Stimulated activated CD4-positive, alpha-beta T cell treated with anti-CD3 and anti-CD28 coated beads, Interleukin-15, amount 100 ng/mL, for 24 hours (primary cell): ENCODE measurements around the gene C2CD3.
A peak's percentile ranks its signal among the peaks of the same experiment; 100 is the strongest.
"Not testable (repeated sequence)": the region's sequence is repeated elsewhere in the genome, so short reads cannot be mapped to it uniquely, and the experiment has no call there.

Experiments used
- DNase-seq: peaks from one replicate; pipeline ENCODE4 v3.0.0-alpha.2; 2020

C2CD3 gene

DNA sequence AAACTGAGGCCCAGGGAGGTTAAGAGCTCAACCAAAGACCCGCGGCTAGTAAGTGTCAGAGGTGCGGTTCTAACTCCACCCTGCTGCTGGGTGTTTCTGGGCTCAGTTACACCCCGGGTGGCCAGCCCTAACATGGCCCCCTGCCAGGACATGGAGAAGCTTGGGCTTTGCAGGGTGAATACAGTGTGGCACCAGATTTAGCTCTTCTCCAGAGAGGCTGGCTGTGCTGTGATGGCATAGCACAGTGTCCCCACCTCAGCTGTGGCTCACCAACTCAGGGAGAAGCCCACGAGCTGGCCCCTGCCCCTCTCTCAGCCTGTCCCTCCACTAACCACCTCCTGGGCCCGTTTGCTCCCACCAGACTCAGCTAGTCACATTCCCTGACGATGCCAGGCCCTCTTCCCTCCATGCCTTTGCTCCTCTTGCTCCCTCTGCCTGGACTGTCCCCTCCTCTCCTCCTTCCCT lies 168.9 kb downstream of the C2CD3 start:
- DNase-seq: no peak

DNA sequence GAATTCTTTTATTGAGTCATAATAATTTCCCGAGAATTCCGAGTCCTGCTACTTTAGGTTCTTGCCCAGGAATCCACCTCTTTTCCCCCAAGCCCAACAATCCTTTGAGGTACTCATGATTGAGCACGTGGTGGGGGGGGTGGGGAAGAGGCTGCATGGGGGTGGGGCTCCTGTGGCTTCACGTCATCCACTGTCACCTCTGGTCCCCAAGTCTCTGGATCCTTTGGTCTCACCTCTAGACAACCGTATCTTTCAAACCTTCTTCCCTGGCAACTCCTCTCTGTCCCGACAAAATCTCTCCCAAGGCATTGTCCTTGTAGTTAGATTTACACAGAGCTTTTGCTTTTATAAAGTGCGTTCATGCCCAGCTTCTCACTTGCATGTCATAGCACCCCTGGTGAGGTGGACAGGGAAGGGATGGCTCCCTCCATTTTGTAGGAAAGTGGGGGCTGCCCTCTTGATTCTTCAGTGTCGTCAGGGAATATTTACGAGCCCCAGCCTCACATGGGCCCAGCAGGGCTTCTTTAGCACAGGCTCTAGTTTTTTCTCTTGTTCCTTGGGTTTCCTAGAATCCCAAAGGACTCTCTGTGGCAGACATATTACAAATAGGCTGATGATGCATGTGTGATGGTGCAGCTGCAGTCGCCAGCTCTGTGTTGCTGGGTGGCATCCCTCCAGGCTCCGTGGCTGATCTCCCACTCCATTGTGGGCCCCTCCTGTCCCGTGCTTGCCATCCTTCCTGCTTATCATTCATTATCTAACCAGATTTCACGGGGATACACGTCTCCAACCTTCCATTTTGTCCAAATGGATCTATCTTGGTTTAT lies 170.3 kb downstream of the C2CD3 start:
- DNase-seq: no peak

DNA sequence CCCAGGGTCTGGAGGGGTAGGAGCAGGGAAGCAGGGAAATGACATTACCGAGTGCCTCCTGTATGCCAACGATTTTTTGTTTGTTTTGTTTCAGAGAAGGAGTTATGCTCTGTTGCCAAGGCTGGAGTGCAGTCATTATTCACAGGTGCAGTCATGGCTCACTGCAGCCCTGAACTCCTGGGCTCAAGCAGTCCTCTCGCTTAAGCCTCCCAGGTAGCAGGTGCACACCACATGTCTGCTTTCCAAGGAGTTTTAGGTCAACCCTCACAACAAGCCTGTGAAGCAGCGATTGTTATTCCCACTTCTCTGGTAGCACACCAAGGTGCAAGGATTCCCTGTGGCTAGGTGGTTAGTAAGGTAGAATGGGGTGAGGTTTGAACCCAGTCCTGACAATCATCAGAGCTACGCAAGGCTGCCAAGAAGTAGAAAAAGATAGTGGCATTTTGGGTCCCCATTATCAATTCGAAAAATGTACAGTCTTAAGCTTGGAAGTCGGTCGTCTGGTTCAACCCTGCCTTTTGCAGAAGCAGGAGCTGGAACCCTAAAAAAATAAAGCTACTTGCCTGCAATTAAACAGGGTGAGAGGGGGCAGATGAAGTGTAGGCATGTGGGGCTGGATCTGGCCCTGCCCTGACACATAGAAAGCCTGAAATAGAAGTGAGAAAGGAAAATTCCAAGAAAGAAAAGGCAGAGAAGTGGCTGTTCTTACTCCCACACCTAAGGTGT lies 171.1 kb downstream of the C2CD3 start:
- DNase-seq: no peak

DNA sequence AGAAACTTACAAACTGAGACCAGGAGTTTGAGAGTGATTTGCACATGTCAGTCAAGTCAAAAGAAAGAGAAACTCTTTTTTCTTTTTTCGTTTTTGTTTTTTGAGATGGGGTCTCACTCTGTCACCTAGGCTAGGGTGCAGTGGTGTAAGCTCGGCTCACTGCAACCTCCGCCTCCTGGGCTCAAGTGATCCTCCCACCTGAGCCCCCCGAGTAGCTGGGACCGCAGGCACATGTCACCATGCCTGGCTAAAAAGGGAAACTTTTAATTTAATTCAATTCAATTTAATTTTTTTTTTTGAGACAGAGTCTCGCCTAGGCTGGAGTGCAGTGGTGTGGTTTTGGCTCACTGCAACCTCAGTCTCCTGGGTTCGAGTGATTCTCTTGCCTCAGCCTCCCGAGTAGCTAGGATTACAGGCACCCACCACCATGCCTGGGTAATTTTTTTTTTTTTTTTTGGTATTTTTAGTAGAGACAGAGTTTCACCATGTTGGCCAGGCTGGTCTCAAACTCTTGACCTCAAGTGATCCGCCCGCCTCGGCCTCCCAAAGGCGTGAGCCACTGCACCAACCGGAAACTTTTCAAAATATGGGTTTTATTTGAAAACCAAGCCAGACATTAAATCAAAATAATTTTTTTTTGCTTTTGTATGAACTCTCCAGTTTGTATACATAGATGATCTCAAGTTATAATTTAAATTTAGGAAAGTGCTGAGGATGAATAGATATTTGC lies 171.8 kb downstream of the C2CD3 start:
- no peak for DNase-seq

DNA sequence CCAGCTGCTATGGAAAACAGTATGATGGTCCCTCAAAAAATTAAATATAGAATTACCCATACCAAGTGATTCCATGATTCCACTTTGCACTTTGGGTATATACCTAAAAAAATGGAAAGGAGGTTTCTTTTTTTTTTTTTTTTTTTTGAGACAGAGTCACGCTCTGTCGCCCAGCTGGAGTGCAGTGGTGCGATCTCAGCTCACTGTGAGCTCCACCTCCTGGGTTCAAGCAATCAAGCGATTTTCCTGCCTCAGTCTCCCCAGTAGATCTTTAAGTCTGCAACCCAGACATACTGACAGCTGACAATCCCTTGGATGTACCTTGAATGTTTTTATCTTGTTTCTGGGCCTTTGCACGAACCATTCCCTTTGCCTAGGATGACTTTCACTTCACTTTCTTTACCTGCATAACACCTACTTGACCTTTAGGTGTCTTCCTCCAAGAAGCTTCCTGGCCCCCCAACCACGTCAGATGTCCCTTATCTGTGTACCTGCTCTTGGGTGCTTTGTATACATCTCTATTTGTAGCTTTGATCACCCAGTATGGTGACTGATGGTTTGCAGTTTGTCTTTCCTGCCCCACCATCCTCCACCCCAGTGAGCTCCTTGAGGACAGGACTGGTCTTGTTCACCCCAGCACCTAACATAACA lies 173.6 kb downstream of the C2CD3 start:
- no peak for DNase-seq

DNA sequence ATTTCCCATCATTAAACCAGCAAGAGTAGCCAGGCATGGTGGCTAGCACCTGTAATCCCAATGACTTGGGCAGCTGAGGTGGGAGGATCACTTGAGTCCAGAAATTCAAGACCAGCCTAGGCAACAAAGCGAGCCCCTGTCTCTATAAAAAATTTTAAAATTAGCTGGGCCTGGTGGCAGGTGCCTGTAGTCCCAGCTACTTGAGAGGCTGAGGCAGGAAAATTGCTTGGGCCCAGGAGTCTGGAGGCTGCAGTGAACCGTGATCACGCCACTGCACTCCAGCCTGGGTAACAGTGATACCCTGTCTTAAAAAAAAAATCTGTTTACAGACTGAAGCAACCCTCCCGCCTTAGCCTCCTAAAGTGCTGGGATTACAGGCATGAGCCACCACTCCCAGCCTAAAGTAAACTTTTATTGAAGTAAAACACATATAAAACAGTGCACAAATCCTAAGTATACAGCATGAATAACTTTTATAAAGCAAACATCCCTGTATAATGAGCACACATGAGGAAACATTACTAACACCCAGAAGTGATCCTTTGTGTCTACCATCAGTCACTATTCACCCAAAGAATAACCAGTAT lies 174.5 kb downstream of the C2CD3 start:
- no peak for DNase-seq

DNA sequence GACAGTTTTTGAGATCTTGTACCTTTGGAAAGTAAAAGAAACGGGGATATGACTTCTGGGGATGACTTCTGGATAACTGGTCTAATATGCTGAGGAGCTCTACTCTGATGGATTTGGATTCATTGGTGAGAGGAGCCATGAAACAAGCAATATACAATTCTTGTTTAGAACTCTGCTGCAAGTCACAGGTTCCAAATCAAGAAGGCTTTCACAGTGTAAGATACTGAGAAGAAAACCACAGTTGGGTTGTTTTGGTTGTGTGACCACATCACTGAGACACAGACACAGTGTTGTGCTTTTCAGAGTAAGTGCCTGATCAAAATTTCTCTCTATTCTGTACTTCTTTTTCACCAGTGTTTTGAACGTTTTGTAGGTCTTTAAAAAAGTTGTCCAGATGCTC lies 175.1 kb downstream of the C2CD3 start:
- no peak for DNase-seq

DNA sequence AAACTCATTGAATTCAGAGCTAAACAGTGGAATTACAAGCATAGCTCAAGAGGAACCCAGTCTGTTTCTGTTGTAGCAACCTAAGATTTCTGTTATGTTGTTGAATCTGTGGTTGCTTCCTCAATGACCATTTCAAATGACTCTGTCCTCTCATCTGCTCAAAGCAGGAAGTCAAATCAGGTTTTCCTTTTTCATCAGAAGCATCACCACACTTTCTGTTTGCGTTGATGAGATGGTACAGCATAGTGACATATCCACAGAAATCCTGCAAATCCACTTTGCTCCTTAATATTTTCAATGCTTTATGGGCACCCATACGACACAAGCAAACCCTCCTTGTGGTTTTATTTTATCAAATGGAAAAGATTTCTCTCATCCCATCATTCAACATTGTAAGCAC lies 175.6 kb downstream of the C2CD3 start:
- DNase-seq: no peak

DNA sequence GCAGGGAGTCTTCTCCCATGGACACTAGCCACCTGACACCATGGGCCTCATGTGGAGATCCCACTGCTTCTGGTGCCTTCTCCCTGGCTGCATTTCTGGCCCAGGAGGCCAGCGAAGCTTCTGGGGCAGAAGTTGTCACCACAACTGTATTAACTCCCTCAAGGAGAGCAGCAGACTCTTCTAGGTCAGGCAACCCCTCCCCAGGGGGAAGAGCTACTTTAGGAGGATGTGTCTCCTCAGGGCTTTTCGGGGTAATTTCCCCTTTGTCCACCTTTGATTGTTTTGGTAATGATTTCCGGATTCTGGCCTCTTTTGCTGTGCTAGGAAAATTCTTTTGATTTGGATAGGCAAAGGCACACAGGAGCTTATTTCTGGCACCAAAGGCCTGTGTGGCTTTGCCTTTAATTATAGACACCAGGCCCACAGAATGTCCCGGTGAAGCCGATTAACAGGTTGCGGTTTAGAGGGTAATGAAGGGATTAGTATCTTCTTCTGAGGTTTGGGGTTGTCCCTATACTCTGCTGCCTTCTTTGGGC lies 179.3 kb downstream of the C2CD3 start:
- no peak for DNase-seq

DNA sequence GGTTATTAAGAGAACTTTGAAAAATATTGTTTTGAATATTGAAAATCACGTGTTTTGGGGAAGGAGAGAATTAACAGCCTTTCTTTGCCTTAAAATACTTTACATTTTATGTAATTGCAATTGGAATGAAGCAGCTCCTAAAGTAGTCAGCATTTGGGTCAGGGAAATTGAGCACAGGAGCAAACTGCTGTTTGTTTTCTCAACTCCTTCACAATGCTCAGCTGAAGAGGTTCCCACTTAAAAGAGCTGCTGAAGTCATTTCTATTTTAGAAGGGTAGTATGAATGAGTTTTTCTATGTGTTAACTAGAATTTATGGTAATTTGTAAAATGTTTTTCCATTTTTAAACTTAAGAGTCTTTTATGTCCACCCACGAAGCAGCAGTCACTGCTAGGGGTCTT lies 180.1 kb downstream of the C2CD3 start:
- DNase-seq: no peak

DNA sequence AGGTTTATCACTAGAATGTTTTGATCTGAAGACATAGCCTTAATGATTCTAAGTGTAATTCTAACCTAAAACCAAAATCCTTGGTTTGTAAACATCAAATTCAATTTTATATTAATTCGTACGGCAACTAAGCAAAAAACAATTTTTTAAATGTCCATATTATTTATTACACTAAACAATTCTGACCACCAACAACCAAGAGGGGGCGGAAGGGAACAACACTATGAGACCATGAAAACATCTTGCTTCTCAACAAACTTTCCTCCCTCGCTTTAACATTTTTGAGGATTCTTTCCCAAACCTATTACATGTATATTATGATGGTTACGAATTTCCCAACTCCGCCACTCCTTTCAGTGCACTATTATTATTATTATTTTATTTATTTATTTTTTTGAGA lies 181.6 kb downstream of the C2CD3 start:
- no peak for DNase-seq

DNA sequence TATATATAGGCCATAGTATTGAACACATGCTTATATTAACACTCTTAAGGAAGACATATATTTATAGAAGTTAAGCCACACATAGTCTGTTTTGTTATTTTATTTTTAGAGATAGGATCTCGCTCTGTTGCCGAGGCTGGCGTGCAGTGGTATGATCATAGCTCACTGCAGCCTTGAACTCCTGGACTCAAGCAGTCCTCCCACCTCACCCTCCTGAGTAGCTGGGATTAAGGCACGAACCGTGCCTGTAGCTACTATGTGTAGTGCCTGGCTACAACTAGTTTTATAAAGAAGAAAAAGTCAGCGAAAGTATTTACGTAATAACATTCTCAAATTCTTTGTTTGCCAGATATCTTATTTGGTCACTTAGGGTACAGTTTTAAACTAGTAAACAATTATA lies 182.6 kb downstream of the C2CD3 start:
- DNase-seq: no peak

DNA sequence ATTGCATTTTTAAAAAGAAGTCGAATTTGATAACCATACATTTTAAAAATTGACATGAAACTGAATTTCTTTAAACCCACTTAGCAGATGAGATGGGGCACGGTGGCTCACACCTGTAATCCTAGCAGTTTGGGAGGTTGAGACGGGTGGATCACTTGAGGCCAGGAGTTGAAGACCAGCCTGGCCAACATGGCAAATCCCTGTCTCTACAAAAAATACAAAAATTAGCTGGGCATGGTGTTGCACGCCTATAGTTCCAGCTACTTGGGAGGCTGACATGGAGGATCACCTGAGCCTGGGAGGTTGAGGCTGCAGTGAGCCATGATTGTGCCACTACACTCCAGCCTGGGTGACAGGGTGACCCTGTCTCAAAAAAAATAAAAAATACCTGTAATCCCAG lies 185.1 kb downstream of the C2CD3 start:
- not testable (repeated sequence) for DNase-seq

DNA sequence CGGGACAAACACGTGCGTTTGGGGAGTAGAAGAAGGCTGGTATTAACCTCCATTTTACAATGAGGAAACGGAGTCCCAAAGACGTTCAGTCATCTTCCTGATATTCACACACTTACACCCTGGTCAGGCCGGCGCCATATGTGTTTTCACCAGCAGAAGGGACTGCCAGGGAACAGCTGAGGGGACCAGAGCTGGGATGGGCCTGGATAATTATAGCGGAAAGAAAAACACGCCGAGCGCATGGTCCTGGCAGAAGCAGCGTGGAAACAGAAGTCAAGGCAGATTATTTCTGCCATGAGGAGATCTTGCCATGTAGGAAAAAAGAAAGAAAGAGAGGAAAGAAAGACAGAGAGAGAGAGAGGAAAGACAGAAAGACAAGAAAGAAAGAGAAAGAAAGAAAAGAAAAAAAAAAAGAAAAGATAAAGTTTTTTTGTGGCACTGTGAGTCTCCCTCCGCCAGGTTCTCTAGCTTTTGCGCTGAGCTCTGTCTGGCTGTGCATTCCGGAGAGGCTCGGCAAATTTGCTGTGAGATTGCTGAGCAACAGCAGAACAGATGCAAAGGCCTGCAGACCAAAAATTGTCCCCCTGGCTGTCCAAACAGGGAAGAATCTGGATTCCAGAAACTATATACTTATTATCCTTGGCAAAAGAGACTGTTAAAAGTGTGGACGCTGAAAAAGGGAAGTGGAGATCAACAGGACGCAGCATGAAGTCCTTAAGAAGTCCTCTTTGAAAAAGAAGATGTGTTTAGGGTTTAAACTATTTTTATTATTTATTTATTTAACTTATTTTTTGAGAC lies 186.9 kb downstream of the C2CD3 start:
- DNase-seq: no peak

DNA sequence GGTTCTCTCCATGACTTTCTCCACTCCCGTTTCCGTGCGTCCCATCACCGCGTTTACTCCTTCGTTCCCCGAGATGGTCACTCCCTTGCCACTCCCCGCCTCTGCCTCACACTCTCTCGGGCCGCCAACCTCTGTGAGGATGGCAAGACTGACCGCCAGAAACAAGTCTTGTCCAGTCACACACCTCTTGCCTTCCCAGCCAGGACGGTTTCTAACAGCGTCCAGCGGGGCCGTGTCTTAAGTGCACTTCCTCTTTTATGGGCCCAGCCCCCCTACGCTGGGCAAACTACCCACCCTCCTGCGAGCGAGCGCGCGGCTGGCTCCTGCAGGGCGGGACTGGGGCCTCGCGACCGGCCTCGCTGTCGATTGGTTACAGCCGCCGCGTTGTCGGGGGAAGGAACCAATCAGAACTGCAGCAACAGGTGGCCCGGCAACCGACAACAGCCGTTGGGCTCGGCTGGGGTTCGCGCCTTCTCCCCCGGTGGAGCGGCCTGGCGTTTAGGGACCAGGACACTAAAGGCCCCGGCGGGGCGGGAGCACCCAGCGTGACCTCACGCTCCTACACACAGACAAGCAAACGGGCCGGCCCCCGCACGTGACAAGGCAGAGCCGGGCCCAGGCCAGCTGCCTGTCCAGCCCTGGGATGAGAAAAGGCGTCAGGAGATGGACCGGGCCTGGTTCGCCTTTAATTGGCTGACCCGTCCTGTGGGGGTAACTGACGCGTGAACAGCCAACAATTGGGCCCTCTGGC lies 187.6 kb downstream of the C2CD3 start:
- DNase-seq: peak; percentile 96

DNA sequence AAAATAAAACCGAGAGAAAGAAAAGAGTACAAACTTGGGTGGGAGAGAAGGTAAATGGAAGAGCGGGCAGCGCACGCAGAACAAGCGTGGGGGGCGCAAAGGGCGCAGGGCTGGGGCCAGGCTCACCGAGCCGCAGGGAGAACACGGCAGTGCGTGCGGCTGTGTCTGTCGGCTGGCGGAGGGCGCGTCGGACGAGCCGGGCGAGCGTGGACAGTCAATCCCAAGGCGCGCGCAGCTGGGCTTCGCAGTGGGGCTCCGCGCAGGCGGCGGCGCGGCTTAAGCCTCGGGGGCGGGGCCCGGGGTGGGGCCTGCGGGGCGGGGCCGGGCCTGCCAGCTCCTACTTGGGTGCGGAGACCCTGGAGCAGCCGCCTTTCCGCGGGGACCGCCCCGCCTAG lies 188.2 kb downstream of the C2CD3 start, which contains the start of gene UCP2:
Gene UCP2, minus strand, starts transcription at position 249 of the 395 bp plus-strand sequence. CDS start 4,465 bp downstream, outside the sequence.
- peak; percentile 92 for DNase-seq

DNA sequence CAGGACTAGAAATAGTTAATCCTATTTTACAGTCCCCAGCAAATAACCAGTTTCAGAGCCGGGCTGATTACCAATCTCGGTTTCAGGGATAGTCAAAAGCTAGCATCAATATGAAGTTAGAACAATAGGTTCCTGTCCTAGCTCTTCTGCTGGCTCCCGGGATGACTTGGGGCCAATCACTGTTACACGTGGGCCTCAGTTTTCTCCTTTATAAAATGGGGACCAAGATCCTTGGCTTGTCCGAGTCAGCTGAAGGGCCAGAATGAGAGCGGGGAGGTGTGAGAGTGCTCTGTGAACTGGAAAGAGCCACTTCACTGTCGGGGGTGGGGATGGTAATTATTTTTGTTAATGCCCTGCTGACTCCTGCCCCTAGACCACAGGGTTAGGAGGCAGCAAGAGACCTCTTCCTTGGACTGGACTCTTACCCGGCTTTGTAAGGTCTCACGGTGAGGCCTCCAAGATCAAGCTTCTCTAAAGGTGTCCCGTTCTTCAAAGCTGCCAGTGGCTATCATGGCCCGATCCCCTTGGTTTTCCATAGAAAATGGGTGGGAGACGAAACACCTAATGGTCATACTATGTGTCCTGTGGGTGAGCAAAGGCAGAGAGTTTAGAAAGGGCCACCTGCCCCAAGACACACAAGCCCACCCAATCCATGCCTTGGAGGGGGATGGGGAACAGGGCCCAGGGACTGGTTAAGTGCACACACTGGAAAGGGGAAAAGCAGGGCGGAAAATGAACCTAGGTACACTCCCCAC lies 189.6 kb downstream of the C2CD3 start:
- no peak for DNase-seq

DNA sequence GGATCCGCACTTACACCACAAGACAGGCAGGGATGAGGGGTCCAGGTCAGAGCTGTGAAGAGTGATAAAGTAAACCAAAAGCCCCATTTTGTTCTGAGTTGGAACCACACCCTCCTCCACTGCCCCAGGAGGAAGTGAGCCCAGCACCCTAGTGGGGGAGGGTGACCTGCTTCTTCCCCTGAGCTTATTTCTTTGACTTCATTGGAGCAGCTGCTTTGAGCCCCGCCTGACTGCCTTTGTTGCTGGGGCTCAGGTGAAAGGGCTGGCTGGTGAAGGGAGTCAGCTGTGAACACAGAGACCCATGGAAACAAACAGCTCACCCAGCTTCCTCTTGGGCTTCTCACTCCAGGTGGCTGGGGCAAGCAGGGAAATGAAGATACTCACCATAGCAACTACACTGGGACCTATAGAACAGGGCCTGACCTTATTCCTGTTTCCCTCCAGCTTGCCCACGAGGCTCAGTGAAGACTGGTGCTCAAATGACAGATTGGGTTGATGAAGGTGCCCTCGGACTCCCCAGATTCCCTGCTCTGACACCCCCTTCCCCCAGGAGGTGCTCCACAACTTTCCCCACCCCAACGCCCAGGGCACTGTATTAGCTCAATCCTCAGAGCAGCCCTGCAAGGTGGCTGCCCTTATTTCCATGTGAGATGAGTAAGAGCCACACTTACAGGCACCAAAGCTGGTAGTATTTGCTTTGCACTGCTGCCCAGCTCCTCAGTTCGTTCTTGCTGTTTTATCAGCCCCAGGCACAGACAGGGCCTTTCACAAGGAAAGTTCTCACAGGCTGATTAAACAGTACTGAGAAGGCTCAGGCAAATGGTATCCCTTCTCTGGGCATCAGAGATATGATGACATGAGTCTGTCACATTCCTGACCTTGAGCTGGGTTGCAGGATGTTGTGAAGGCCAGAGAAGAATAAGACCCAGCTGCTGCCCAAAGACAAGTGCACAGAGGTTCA lies 190.5 kb downstream of the C2CD3 start:
- DNase-seq: peak; percentile 75
